Progenitor cell of endocrine pancreas (in vitro differentiated cells): ENCODE data around the gene EEF1AKMT1. TPM values are rescaled to one million over a fixed set of nuclear protein-coding genes. Genes with fewer than 3 reads are reported as not detected.

Source experiments
- DNase-seq: peaks from one replicate; pipeline ENCODE4 v3.0.0; 2021; ENCODE audit warnings: low spot score; ENCODE audit not compliant: unreplicated experiment
- H3K27ac Mint-ChIP-seq: 2 replicates; pipeline ENCODE4 v1.8.0; 2021; ENCODE audit warnings: mild to moderate bottlenecking, moderate library complexity, mixed read lengths
- H3K27me3 Mint-ChIP-seq: 2 replicates; pipeline ENCODE4 v1.8.0; 2021; ENCODE audit warnings: mixed read lengths
- H3K36me3 Mint-ChIP-seq: 2 replicates; pipeline ENCODE4 v1.8.0; 2022; ENCODE audit warnings: mixed read lengths; ENCODE audit not compliant: insufficient read depth
- H3K4me1 Mint-ChIP-seq: 2 replicates; pipeline ENCODE4 v1.8.0; 2021; ENCODE audit warnings: low read depth, mixed read lengths
- H3K4me3 Mint-ChIP-seq: 2 replicates; pipeline ENCODE4 v1.8.0; 2021; ENCODE audit warnings: low read depth, mild to moderate bottlenecking, moderate library complexity, mixed read lengths
- H3K9me3 Mint-ChIP-seq: 2 replicates; pipeline ENCODE4 v1.8.0; 2021; ENCODE audit warnings: low read depth, mixed read lengths
- total RNA-seq: library from RNA; stranded (reverse); gene quantifications from 2 replicates; pipeline ENCODE4 v1.2.1, GENCODE V29; 2021
- TF ChIP-seq, protein P1 (sequence below): fragments of 200-600 bp; sonication (generic); IDR thresholded peaks from one replicate; pipeline ENCODE4 v1.5.0; 2021; ENCODE audit warnings: antibody characterized with exemption, mild to moderate bottlenecking; ENCODE audit not compliant: unreplicated experiment

EEF1AKMT1 gene
- total RNA-seq, 1 donor from 2014 or later, result 12.9 TPM

DNA sequence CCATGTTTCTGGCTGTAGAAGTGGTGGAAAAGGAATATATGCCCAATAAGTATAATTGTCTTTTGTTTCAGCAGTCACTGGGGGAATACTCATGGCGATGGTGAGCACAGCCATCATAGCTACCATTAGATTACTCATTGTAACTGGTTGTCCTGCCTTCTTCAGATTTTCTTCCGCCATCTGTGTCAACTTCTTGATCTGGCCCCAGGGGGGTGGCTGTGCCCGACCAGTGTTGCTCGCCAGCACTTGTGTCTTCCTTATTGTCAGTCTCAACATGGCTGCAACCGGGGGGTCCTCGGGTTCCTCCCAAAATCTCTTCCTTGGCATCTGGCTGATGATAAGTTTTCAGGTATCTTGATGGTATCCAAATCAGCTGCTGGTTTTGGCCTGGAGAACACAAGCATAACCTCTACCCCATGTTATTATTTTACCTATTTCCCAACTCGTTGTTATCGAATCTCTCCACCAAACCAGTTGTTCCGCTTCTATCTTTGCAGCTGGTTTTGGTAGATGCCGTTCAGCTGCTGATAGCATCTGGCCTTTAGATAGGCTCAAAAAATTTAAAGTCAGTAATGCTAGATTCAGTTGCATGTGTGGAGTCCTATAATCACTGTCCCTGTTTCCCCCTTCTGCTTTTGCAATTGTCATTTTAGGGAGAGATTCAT is 93.2 kb downstream of the EEF1AKMT1 start:
- no peak for DNase-seq
- Mint-ChIP-seq H3K4me3 (no peak overlapping the region), H3K36me3 (peaks cover 3% of the 10 kb centered on the region), H3K4me1 (peaks cover 18% of the 10 kb centered on the region), H3K27ac (no peak overlapping the region), H3K27me3 (no peaks in the 10 kb centered on the region), H3K9me3 (no peaks in the 10 kb centered on the region)
- TF ChIP-seq, protein P1, sequence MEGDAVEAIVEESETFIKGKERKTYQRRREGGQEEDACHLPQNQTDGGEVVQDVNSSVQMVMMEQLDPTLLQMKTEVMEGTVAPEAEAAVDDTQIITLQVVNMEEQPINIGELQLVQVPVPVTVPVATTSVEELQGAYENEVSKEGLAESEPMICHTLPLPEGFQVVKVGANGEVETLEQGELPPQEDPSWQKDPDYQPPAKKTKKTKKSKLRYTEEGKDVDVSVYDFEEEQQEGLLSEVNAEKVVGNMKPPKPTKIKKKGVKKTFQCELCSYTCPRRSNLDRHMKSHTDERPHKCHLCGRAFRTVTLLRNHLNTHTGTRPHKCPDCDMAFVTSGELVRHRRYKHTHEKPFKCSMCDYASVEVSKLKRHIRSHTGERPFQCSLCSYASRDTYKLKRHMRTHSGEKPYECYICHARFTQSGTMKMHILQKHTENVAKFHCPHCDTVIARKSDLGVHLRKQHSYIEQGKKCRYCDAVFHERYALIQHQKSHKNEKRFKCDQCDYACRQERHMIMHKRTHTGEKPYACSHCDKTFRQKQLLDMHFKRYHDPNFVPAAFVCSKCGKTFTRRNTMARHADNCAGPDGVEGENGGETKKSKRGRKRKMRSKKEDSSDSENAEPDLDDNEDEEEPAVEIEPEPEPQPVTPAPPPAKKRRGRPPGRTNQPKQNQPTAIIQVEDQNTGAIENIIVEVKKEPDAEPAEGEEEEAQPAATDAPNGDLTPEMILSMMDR, result no peak

DNA sequence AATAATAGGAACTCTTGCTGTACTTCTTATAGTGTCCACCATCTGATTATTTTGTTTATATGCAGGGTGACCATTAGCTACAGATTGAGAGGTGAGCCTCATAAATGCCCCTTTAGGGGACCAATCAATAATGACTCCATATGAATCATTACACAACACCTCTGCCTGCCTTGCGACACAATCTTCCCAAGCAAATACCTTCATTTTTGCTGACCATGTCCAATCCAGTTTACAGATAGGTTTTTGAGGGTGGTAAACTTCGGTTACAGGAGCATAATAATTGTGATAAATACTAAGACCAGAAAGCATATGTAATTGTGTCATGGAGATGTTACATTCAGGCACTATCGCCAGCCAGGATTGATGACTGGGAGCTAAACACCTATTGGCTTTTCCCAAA is 93.9 kb downstream of the EEF1AKMT1 start:
- Mint-ChIP-seq H3K9me3 (no peaks in the 10 kb centered on the region), H3K4me3 (no peak overlapping the region), H3K27ac (no peak overlapping the region), H3K4me1 (peaks cover 18% of the 10 kb centered on the region), H3K27me3 (no peaks in the 10 kb centered on the region), H3K36me3 (peaks cover 3% of the 10 kb centered on the region)
- no peak for DNase-seq
- TF ChIP-seq, protein P1, result no peak

Other genes with a start within 250 kb of the EEF1AKMT1 start
- gene CRYL1, start 248.1 kb downstream of the EEF1AKMT1 start, total RNA-seq, result 10.9 and 11.7 TPM in 2 replicates
- gene IFT88, start 206.8 kb downstream of the EEF1AKMT1 start, total RNA-seq, result 29.4 and 30.2 TPM in 2 replicates
- 6.3 and 6.4 TPM in 2 replicates for gene IL17D, start 70.3 kb downstream of the EEF1AKMT1 start, total RNA-seq
- gene XPO4, start 128.8 kb upstream of the EEF1AKMT1 start, total RNA-seq, result 22.8 and 23.7 TPM in 2 replicates